Natural killer cell treated with Interleukin-12 subunit alpha and Interleukin-12 subunit beta and Interleukin-15 and Interleukin-18, amount 100 ng/mL, for 72 hours (primary cell): Measurements from ENCODE around the gene MPND. TPM values are rescaled to one million over a fixed set of nuclear protein-coding genes. Genes with fewer than 3 reads are reported as not detected.
"Not testable (repeated sequence)": the region's sequence is repeated elsewhere in the genome, so short reads cannot be mapped to it uniquely, and the experiment has no call there.

Experiments
- ATAC-seq, 2 donors: fragments of 150-1000 bp; cut with Tn5 transposase in 1 of 2; sonication (Bioruptor Pico), chemical (Tn5 transposase) in 1 of 2; 2 replicates each; pipeline ENCODE4 v1.10.0; 2021
- DNase-seq: peaks from one replicate; pipeline ENCODE4 v3.0.0; 2022; ENCODE audit warnings: low spot score
- H3K27ac Mint-ChIP-seq, 2 donors: 1 replicate in 1 of 2; 2 replicates in 1 of 2; pipeline ENCODE4 v1.8.0; 2022; ENCODE audit warnings: mixed read lengths in 2 of 2, mild to moderate bottlenecking in 1 of 2, moderate library complexity in 1 of 2
- H3K27me3 Mint-ChIP-seq, 2 donors: 1 replicate in 1 of 2; 2 replicates in 1 of 2; pipeline ENCODE4 v1.8.0; 2022; ENCODE audit warnings: mixed read lengths in 2 of 2
- H3K36me3 Mint-ChIP-seq: one replicate; pipeline ENCODE4 v1.8.0; 2022; ENCODE audit warnings: mixed read lengths
- H3K4me1 Mint-ChIP-seq, 2 donors: 1 replicate in 1 of 2; 2 replicates in 1 of 2; pipeline ENCODE4 v1.8.0; 2022; ENCODE audit warnings: low read depth in 2 of 2, mixed read lengths in 2 of 2, mild to moderate bottlenecking in 1 of 2
- H3K4me3 Mint-ChIP-seq: one replicate; pipeline ENCODE4 v1.8.0; 2022; ENCODE audit warnings: mixed read lengths
- H3K9me3 Mint-ChIP-seq: 2 replicates; pipeline ENCODE4 v1.8.0; 2022; ENCODE audit warnings: mixed read lengths
- total RNA-seq, 2 donors: library from RNA; stranded (reverse); gene quantifications; one replicate each; pipeline ENCODE4 v1.2.3, GENCODE V29; 2022

Gene MPND
- total RNA-seq, 2 donors from 2014 or later: 28.3 to 73.5 TPM

DNA sequence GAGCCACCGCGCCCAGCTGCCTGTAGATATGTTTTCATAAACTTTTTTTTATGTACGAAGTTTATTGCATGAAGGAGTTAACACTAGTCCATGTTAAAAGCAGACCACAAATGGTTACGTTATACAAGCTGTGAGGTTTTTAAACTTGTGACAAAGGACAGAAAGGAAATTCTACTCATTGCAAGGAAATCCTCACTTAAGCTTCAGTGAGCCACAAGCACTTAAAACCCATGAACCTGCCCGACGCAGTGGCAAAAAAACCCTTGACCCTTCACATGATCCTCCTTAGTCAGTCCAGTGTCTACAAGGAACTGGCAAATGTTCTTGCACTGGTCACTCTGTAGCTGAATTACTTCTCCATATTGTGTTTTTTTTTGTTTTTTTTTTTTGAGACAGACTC lies 4.2 kb downstream of the MPND start:
- peak in 1 of 2 donors; percentile 33 for ATAC-seq
- no peak for DNase-seq
- Mint-ChIP-seq H3K27me3 (no peaks in the 10 kb centered on the region), H3K4me3 (peak overlapping the region; percentile 68), H3K4me1 (peaks cover 35 to 47% of the 10 kb centered on the region in 2 donors), H3K27ac (peak overlapping the region; percentile 83 to 97), H3K36me3 (no peaks in the 10 kb centered on the region), H3K9me3 (no peaks in the 10 kb centered on the region)

GRCh38 chr19:4349225-4349624 lies 5.9 kb downstream of the MPND start:
- H3K27me3 Mint-ChIP-seq, ATAC-seq, DNase-seq, H3K9me3 Mint-ChIP-seq, H3K4me3 Mint-ChIP-seq, H3K36me3 Mint-ChIP-seq: not testable (repeated sequence)
- Mint-ChIP-seq H3K27ac (peak overlapping the region; percentile 83 to 97), H3K4me1 (peaks cover 32 to 42% of the 10 kb centered on the region in 2 donors)

DNA sequence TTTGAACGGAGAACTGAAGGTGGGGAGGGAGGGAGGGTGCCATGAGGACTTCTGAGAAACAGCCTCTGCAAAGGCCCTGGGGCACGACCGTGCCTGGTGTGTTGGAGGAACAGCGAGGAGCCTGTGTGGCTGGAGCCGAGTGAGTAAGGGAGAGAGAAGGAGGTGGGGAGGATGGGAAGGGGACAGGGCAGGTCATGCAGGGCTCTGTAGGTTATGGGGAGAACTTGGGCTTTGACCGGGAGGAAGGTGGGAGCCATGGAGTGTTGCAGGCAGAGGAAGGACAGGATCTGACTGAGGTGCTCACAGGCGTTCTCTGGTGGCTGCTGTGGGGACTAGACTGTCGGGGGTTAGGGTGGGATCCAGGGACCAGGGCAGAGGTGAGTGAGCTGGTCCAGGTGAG lies 6.7 kb downstream of the MPND start:
- DNase-seq (no peak), ATAC-seq (no peak)
- Mint-ChIP-seq H3K4me3 (peak overlapping the region; percentile 56), H3K4me1 (peaks cover 32 to 41% of the 10 kb centered on the region in 2 donors), H3K27me3 (no peaks in the 10 kb centered on the region), H3K27ac (peak overlapping the region; percentile 75 to 97), H3K9me3 (no peaks in the 10 kb centered on the region), H3K36me3 (no peaks in the 10 kb centered on the region)

- H3K27me3 Mint-ChIP-seq: no peaks in the 10 kb centered on the region
- no peaks in the 10 kb centered on the region for H3K36me3 Mint-ChIP-seq
- H3K4me1 Mint-ChIP-seq: peaks cover 25 to 36% of the 10 kb centered on the region in 2 donors
- H3K4me3 Mint-ChIP-seq: no peak overlapping the region
- H3K9me3 Mint-ChIP-seq: no peaks in the 10 kb centered on the region
- ATAC-seq (no peak), DNase-seq (no peak)
- peak overlapping the region; percentile 75 to 97 for H3K27ac Mint-ChIP-seq
Observed at GRCh38 chr19:4350726-4351125, 7.4 kb downstream of the MPND start.

- H3K27ac Mint-ChIP-seq: no peak overlapping the region
Observed at GRCh38 chr19:4352701-4353121, 9.3 kb downstream of the MPND start.

GRCh38 chr19:4354282-4354681 lies 10.9 kb downstream of the MPND start:
- no peak overlapping the region for H3K4me3 Mint-ChIP-seq
- H3K4me1 Mint-ChIP-seq: peaks cover 13 to 15% of the 10 kb centered on the region in 2 donors
- H3K27ac Mint-ChIP-seq: no peak overlapping the region
- DNase-seq (no peak), ATAC-seq (no peak)
- H3K27me3 Mint-ChIP-seq: no peaks in the 10 kb centered on the region
- no peaks in the 10 kb centered on the region for H3K36me3 Mint-ChIP-seq
- H3K9me3 Mint-ChIP-seq: no peaks in the 10 kb centered on the region

More at GRCh38 chr19:4352701-4353121, 9.3 kb downstream of the MPND start:
- peak; percentile 56 to 67 for ATAC-seq
- H3K36me3 Mint-ChIP-seq: no peaks in the 10 kb centered on the region
- H3K4me3 Mint-ChIP-seq: no peak overlapping the region
- peak; percentile 78 for DNase-seq
- no peaks in the 10 kb centered on the region for H3K27me3 Mint-ChIP-seq
- no peaks in the 10 kb centered on the region for H3K9me3 Mint-ChIP-seq
- H3K4me1 Mint-ChIP-seq: peaks cover 13 to 26% of the 10 kb centered on the region in 2 donors

DNA sequence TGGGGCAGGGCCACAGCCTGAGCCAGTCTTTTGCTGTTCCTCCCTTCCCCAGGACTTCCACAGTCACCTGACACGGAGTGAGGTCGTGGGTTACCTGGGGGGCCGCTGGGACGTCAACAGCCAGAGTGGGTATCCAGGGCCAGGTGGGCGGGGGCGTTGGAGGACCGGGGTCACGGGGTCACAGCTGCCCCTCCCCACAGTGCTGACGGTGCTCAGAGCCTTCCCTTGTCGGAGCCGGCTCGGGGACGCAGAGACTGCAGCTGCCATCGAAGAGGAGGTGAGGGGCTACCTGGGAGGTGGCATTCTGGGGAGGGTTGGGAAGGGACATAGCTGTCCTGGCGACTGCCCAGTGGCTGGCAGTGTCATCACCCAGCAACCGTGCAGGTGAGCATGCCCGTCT lies 11.5 kb downstream of the MPND start:
- ATAC-seq (no peak), DNase-seq (no peak)
- no peaks in the 10 kb centered on the region for H3K36me3 Mint-ChIP-seq

GRCh38 chr19:4357095-4357797 lies 13.9 kb downstream of the MPND start:
- ATAC-seq (no peak), DNase-seq (no peak)
- H3K36me3 Mint-ChIP-seq: no peaks in the 10 kb centered on the region
- H3K27me3 Mint-ChIP-seq: no peaks in the 10 kb centered on the region
- peaks cover 0 to 6% of the 10 kb centered on the region in 2 donors for H3K4me1 Mint-ChIP-seq
- H3K9me3 Mint-ChIP-seq: no peaks in the 10 kb centered on the region
- no peak overlapping the region for H3K27ac Mint-ChIP-seq
- H3K4me3 Mint-ChIP-seq: no peak overlapping the region

More for the DNA sequence above, 11.5 kb downstream of the MPND start:
- H3K9me3 Mint-ChIP-seq: no peaks in the 10 kb centered on the region
- no peak overlapping the region for H3K27ac Mint-ChIP-seq
- H3K27me3 Mint-ChIP-seq: no peaks in the 10 kb centered on the region
- H3K4me1 Mint-ChIP-seq: peaks cover 10 to 11% of the 10 kb centered on the region in 2 donors
- H3K4me3 Mint-ChIP-seq: no peak overlapping the region

DNA sequence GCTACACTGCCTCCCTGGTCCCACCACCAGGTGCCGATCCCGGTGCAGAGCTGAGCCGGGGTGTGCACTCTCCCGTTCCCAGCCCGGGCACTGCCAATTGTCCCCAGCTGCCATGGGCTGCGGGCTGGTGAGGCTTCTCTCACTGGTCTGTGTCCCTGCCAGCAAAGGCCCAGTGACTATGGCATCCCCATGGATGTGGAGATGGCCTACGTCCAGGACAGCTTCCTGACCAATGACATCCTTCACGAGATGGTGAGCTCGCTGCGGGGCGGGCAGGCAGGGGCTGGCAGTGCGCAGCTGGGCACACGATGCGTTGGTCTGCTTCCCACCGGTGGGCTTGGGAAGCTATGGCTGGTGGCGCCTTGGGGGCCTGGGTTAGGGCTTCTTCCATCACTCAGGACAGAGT lies 14.6 kb downstream of the MPND start:
- H3K27ac Mint-ChIP-seq: no peak overlapping the region
- H3K4me3 Mint-ChIP-seq: no peak overlapping the region
- DNase-seq (no peak), ATAC-seq (no peak)
- peaks cover 0 to 4% of the 10 kb centered on the region in 2 donors for H3K4me1 Mint-ChIP-seq
- no peaks in the 10 kb centered on the region for H3K36me3 Mint-ChIP-seq
- no peaks in the 10 kb centered on the region for H3K9me3 Mint-ChIP-seq
- H3K27me3 Mint-ChIP-seq: no peaks in the 10 kb centered on the region

DNA sequence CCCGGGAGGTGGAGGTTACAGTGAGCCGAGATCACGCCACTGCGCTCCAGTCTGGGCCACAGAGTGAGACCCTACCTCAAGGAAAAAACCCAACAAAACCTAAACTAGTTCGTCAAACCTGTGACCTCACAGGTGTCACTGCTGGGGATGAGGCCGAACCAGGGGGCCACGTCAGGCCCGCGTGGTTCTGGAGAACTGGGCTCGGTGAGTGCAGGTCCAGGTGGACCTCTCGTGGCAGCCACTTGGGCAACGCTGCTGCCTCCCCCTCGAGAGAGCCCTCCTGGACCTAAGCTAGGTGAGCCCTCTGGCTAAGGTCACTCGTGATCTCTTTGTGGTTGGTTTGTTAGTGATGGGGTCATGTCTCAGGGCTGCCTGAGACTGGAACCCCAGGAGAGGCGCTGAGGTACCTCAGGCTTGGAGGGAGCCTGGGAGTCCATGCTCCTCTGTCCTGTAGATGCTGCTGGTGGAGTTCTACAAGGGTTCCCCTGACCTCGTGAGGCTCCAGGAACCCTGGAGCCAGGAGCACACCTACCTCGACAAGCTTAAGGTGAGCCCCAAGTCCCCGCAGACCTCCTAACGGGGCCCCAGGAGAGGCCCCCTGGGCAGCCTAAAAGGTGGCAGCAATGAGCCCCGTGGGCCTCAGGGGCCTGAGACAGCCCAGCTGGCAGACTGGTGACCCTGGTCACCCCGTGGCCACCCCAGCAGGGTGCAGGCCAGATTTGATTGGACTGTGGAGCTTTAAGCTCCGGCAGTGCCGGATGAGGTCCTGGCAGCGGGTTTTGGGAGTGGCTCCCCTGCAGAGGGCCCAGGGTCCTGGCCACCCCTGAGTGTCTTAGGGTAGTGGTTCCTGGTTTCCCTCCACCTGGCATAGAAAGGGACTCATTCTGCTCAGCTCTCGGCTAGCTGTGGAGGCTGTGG lies 15.6 kb downstream of the MPND start:
- DNase-seq (no peak), ATAC-seq (no peak)
- Mint-ChIP-seq H3K27ac (peak overlapping the region in 1 of 2 donors; percentile 53), H3K36me3 (no peaks in the 10 kb centered on the region), H3K4me1 (peaks cover 0 to 4% of the 10 kb centered on the region in 2 donors), H3K27me3 (no peaks in the 10 kb centered on the region), H3K9me3 (no peaks in the 10 kb centered on the region), H3K4me3 (no peak overlapping the region)

- Mint-ChIP-seq H3K27ac (no peak overlapping the region), H3K4me1 (peaks cover 0 to 4% of the 10 kb centered on the region in 2 donors), H3K36me3 (no peaks in the 10 kb centered on the region), H3K9me3 (no peaks in the 10 kb centered on the region), H3K4me3 (no peak overlapping the region), H3K27me3 (no peaks in the 10 kb centered on the region)
- no peak for ATAC-seq
- DNase-seq: no peak
Observed at GRCh38 chr19:4359627-4360000, 16.3 kb downstream of the MPND start.

DNA sequence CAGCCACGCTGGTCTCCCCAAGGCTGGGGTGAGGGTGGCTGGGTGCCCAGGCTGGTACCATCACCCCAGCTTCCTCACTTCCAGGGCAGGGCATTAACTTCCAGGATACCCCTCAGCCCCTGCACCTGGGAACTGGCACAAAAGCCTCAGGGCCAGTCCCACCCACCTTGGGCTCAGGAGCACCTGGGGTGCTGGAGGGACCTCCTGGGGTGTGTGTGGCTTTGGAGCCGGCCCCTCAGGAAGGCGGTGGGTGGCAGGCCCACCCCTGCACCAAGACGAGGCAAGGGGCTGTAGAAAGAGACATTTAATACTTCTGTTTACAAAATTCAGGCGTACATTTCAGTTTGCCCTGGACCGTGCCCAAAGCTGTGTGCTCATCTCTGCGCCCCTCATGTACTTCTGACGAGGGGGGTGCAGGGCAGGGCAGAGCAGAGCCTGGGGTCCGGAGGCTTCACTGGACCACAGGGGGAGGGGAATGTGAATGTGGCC lies 16.8 kb downstream of the MPND start:
- peak overlapping the region in 1 of 2 donors; percentile 61 for H3K27ac Mint-ChIP-seq

GRCh38 chr19:4360641-4361151 lies 17.3 kb downstream of the MPND start:
- H3K4me3 Mint-ChIP-seq: no peak overlapping the region
- peaks cover 0 to 4% of the 10 kb centered on the region in 2 donors for H3K4me1 Mint-ChIP-seq
- no peak for ATAC-seq
- H3K27me3 Mint-ChIP-seq: no peaks in the 10 kb centered on the region
- H3K36me3 Mint-ChIP-seq: no peaks in the 10 kb centered on the region
- H3K27ac Mint-ChIP-seq: peak overlapping the region in 1 of 2 donors; percentile 61
- no peaks in the 10 kb centered on the region for H3K9me3 Mint-ChIP-seq
- DNase-seq: no peak

More for the DNA sequence above, 16.8 kb downstream of the MPND start:
- DNase-seq: no peak
- Mint-ChIP-seq H3K4me1 (peaks cover 0 to 4% of the 10 kb centered on the region in 2 donors), H3K4me3 (no peak overlapping the region), H3K27me3 (no peaks in the 10 kb centered on the region), H3K36me3 (no peaks in the 10 kb centered on the region), H3K9me3 (no peaks in the 10 kb centered on the region)
- ATAC-seq: no peak
